HEK293 (cell line): Measurements from ENCODE around the gene SNX7.

Experiments
- CTCF ChIA-PET: fragments of 350-600 bp; formaldehyde crosslinking; extraction: SDS; loops from one replicate; lab custom pipeline; 2021; ENCODE audit warnings: antibody characterized with exemption; lab: Yijun Ruan, JAX
- POLR2A ChIA-PET: fragments of 300-600 bp; formaldehyde crosslinking; extraction: SDS; loops from one replicate; lab custom pipeline; 2020; ENCODE audit warnings: antibody characterized with exemption, inconsistent platforms; lab: Yijun Ruan, JAX
- H3K27ac ChIP-seq: fragments of 200-500 bp; sonication (Bioruptor generic); 2 replicates; pipeline ENCODE4 v1.5.1; 2014; ENCODE audit warnings: low read depth, low read length, control low read depth, inconsistent platforms; ENCODE audit errors: extremely low read depth
- H3K36me3 ChIP-seq, 2 experiments: fragments of 200-500 bp in 1 of 2; sonication (Bioruptor generic) in 1 of 2; 1 replicate in 1 of 2; 2 replicates in 1 of 2; pipeline ENCODE4 v1.5.1; 2014 to 2017; ENCODE audit warnings: inconsistent platforms in 2 of 2, low read length in 2 of 2; ENCODE audit not compliant: control insufficient read depth in 2 of 2, insufficient read depth in 1 of 2
- H3K4me1 ChIP-seq: fragments of 200-500 bp; sonication (Bioruptor generic); 2 replicates; pipeline ENCODE4 v1.5.1; 2014; ENCODE audit warnings: mild to moderate bottlenecking, low read length, inconsistent platforms; ENCODE audit not compliant: control insufficient read depth, insufficient read depth
- H3K4me3 ChIP-seq: 2 replicates; pipeline ENCODE4 v1.5.1; 2011; ENCODE audit warnings: low read depth, mild to moderate bottlenecking, control low read depth, low read length, moderate library complexity
- H3K9me3 ChIP-seq: fragments of 200-500 bp; sonication (Bioruptor generic); 2 replicates; pipeline ENCODE4 v1.5.1; 2014; ENCODE audit warnings: low read depth, low read length, inconsistent platforms; ENCODE audit not compliant: control insufficient read depth, insufficient read depth
- BCL11A ChIP-seq: fragments of 450-650 bp; formaldehyde crosslinking; IDR thresholded peaks from 2 replicates; pipeline ENCODE4 v1.5.1; 2016; ENCODE audit warnings: low read depth, missing biosample characterization, missing genetic modification characterization
- EGR2 ChIP-seq: fragments of 450-650 bp; formaldehyde crosslinking; IDR thresholded peaks from 2 replicates; pipeline ENCODE4 v1.5.1; 2016; ENCODE audit warnings: low read depth, missing biosample characterization, missing genetic modification characterization
- GFI1B ChIP-seq: fragments of 450-650 bp; formaldehyde crosslinking; IDR thresholded peaks from 2 replicates; pipeline ENCODE4 v1.5.1; 2016; ENCODE audit warnings: missing biosample characterization, missing genetic modification characterization
- HOXA7 ChIP-seq: sonication (generic); formaldehyde crosslinking; IDR thresholded peaks from 2 replicates; pipeline ENCODE4 v1.8.1; 2022; ENCODE audit warnings: missing genetic modification reagents, borderline replicate concordance
- SCRT1 ChIP-seq: fragments of 450-650 bp; formaldehyde crosslinking; IDR thresholded peaks from 2 replicates; pipeline ENCODE4 v1.5.1; 2016; ENCODE audit warnings: missing biosample characterization, missing genetic modification characterization, borderline replicate concordance
- TRIM28 ChIP-seq: IDR thresholded peaks from 2 replicates; pipeline ENCODE4 v1.6.1; 2011; ENCODE audit warnings: low read length, control low read depth, borderline replicate concordance
- ZBTB20 ChIP-seq: fragments of 450-650 bp; formaldehyde crosslinking; IDR thresholded peaks from 2 replicates; pipeline ENCODE4 v1.5.1; 2016; ENCODE audit warnings: missing biosample characterization, missing genetic modification characterization
- ZBTB8A ChIP-seq: fragments of 450-650 bp; formaldehyde crosslinking; IDR thresholded peaks from 2 replicates; pipeline ENCODE4 v1.5.1; 2016; ENCODE audit warnings: missing biosample characterization, missing genetic modification characterization
- ZFP3 ChIP-seq: fragments of 450-650 bp; formaldehyde crosslinking; IDR thresholded peaks from 2 replicates; pipeline ENCODE4 v1.5.1; 2016; ENCODE audit warnings: low read depth, missing biosample characterization, missing genetic modification characterization
- ZNF121 ChIP-seq: fragments of 450-650 bp; formaldehyde crosslinking; IDR thresholded peaks from 2 replicates; pipeline ENCODE4 v1.5.1; 2016; ENCODE audit warnings: missing biosample characterization, missing genetic modification characterization
- ZNF274 ChIP-seq, 2 experiments: fragments of 200-500 bp in 1 of 2; fragments of 450-650 bp in 1 of 2; sonication (Bioruptor generic) in 1 of 2; formaldehyde crosslinking in 1 of 2; IDR thresholded peaks; 2 replicates each; pipeline versions ENCODE4 v1.5.1 to v1.6.1; 2014 to 2016; ENCODE audit warnings: borderline replicate concordance in 1 of 2, inconsistent platforms in 1 of 2, low read length in 1 of 2, missing biosample characterization in 1 of 2, missing genetic modification characterization in 1 of 2
- ZNF324 ChIP-seq: fragments of 450-650 bp; formaldehyde crosslinking; IDR thresholded peaks from 2 replicates; pipeline ENCODE4 v1.5.1; 2016; ENCODE audit warnings: missing biosample characterization, missing genetic modification characterization
- ZNF37A ChIP-seq: fragments of 450-650 bp; IDR thresholded peaks from 2 replicates; pipeline ENCODE4 v1.5.1; 2018; ENCODE audit warnings: missing biosample characterization, missing genetic modification characterization
- ZNF398 ChIP-seq: fragments of 450-650 bp; formaldehyde crosslinking; IDR thresholded peaks from 2 replicates; pipeline ENCODE4 v1.5.1; 2017; ENCODE audit warnings: missing biosample characterization, missing genetic modification characterization
- ZNF404 ChIP-seq: fragments of 450-650 bp; formaldehyde crosslinking; IDR thresholded peaks from 2 replicates; pipeline ENCODE4 v1.5.1; 2017; ENCODE audit warnings: missing biosample characterization, missing genetic modification characterization
- ZNF48 ChIP-seq: fragments of 450-650 bp; formaldehyde crosslinking; IDR thresholded peaks from 2 replicates; pipeline ENCODE4 v1.5.1; 2016; ENCODE audit warnings: missing biosample characterization, missing genetic modification characterization
- ZNF596 ChIP-seq: fragments of 450-650 bp; IDR thresholded peaks from 2 replicates; pipeline ENCODE4 v1.5.0; 2018; ENCODE audit warnings: missing biosample characterization, mild to moderate bottlenecking, missing genetic modification characterization, moderate library complexity
- ZSCAN18 ChIP-seq: fragments of 450-650 bp; formaldehyde crosslinking; IDR thresholded peaks from 2 replicates; pipeline ENCODE4 v1.5.1; 2016; ENCODE audit warnings: missing biosample characterization, missing genetic modification characterization
- TF ChIP-seq, protein P1 (sequence below): fragments of 450-650 bp; formaldehyde crosslinking; IDR thresholded peaks from 2 replicates; pipeline ENCODE4 v1.5.1; 2016; ENCODE audit warnings: missing biosample characterization, missing genetic modification characterization
- TF ChIP-seq, protein P2 (sequence below): fragments of 450-650 bp; formaldehyde crosslinking; IDR thresholded peaks from 2 replicates; pipeline ENCODE4 v1.5.1; 2016; ENCODE audit warnings: missing biosample characterization, missing genetic modification characterization

SNX7 gene

GRCh38 chr1:98796049-98796448 lies 134.5 kb downstream of the SNX7 start (continued):
- TF ChIP-seq ZNF596 (tag by site-specific recombination): no peak
- TF ChIP-seq SCRT1: no peak

GRCh38 chr1:98797506-98797905 lies 136.0 kb downstream of the SNX7 start:
- no peaks in the 10 kb centered on the region for H3K36me3 ChIP-seq
- TF ChIP-seq HOXA7 (CRISPR knock-in tag): no peak
- no peak for TF ChIP-seq EGR2
- TF ChIP-seq ZNF274 (IDR thresholded peaks at IDR 0.05; ENCODE audit: low read length): no peak
- TF ChIP-seq ZNF274 (tag by site-specific recombination; IDR thresholded peaks at IDR 0.05; ENCODE audit: borderline replicate concordance): no peak
- no peak for TF ChIP-seq TRIM28
- no peak for TF ChIP-seq ZNF398
- no peak for TF ChIP-seq ZNF48 (tag by site-specific recombination)
- TF ChIP-seq GFI1B (tag by site-specific recombination): no peak
- no peak for TF ChIP-seq BCL11A (tag by site-specific recombination)
- TF ChIP-seq ZNF404 (tag by site-specific recombination): no peak
- TF ChIP-seq ZBTB8A: no peak
- TF ChIP-seq ZNF37A (tag by site-specific recombination): no peak
- TF ChIP-seq, protein P1, sequence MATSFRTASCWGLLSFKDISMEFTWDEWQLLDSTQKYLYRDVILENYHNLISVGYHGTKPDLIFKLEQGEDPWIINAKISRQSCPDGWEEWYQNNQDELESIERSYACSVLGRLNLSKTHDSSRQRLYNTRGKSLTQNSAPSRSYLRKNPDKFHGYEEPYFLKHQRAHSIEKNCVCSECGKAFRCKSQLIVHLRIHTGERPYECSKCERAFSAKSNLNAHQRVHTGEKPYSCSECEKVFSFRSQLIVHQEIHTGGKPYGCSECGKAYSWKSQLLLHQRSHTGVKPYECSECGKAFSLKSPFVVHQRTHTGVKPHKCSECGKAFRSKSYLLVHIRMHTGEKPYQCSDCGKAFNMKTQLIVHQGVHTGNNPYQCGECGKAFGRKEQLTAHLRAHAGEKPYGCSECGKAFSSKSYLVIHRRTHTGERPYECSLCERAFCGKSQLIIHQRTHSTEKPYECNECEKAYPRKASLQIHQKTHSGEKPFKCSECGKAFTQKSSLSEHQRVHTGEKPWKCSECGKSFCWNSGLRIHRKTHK (tag by site-specific recombination): no peak
- TF ChIP-seq ZFP3 (tag by site-specific recombination): no peak
- TF ChIP-seq ZBTB20: no peak
- no peak for TF ChIP-seq ZNF324 (tag by site-specific recombination)
- TF ChIP-seq, protein P2, sequence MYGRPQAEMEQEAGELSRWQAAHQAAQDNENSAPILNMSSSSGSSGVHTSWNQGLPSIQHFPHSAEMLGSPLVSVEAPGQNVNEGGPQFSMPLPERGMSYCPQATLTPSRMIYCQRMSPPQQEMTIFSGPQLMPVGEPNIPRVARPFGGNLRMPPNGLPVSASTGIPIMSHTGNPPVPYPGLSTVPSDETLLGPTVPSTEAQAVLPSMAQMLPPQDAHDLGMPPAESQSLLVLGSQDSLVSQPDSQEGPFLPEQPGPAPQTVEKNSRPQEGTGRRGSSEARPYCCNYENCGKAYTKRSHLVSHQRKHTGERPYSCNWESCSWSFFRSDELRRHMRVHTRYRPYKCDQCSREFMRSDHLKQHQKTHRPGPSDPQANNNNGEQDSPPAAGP (tag by site-specific recombination): no peak
- no peak for TF ChIP-seq ZNF121 (tag by site-specific recombination)
- TF ChIP-seq ZSCAN18: no peak
- no peaks in the 10 kb centered on the region for H3K9me3 ChIP-seq
- no peak overlapping the region for H3K27ac ChIP-seq
- ChIA-PET CTCF (no interaction called here), POLR2A (no interaction called here)
- H3K4me1 ChIP-seq: no peaks in the 10 kb centered on the region
- H3K4me3 ChIP-seq: no peak overlapping the region
